ENCODE data around the gene ATAD5. TPM values are rescaled to one million over a fixed set of nuclear protein-coding genes. Genes with fewer than 3 reads are reported as not detected.
"Not testable (repeated sequence)": the region's sequence is repeated elsewhere in the genome, so short reads cannot be mapped to it uniquely, and the experiment has no call there.

The ATAD5 gene
- total RNA-seq, 2 experiments from 2014 or later = 33.7 to 46.3 TPM

- Mint-ChIP-seq H3K9me3 (ENCODE audit: low read depth) (no peaks in the 10 kb centered on the region), H3K27ac (peak overlapping the region; percentile 88), H3K36me3 (peaks cover 17% of the 10 kb centered on the region), H3K4me1 (peaks cover 43% of the 10 kb centered on the region), H3K27me3 (no peaks in the 10 kb centered on the region), H3K4me3 (peak overlapping the region; percentile 92)
- peak; percentile 28 for ATAC-seq
- CTCF ChIA-PET = interaction anchor here (1.0 kb wide), 1 partner anchor 12 kb away, joined by 3 read pairs; no protein-coding TSS in a partner anchor
- peak; percentile 45 for DNase-seq
These were observed 74.0 kb downstream of the ATAD5 start for GRCh38 chr17:30905742-30906100.

GRCh38 chr17:30906101-30906911 is 74.5 kb downstream of the ATAD5 start, which contains the start of gene TEFM:
TEFM (minus strand) TSS chr17:30906238; CDS start chr17:30906198, 40 bp downstream.
- no peaks in the 10 kb centered on the region for H3K9me3 Mint-ChIP-seq (ENCODE audit: low read depth)
- peak; percentile 93 for DNase-seq
- H3K4me1 Mint-ChIP-seq = peaks cover 42% of the 10 kb centered on the region
- H3K27me3 Mint-ChIP-seq = no peaks in the 10 kb centered on the region
- peaks cover 14% of the 10 kb centered on the region for H3K36me3 Mint-ChIP-seq
- peak within 1 kb of the TSS; percentile 88 for H3K27ac Mint-ChIP-seq
- peak within 1 kb of the TSS; percentile 92 for H3K4me3 Mint-ChIP-seq
- ATAC-seq = peak; percentile 99
- CTCF ChIA-PET = interaction anchor here (1.0 kb wide), 1 partner anchor 62 kb away, joined by 3 read pairs; no protein-coding TSS in a partner anchor

GRCh38 chr17:30908717-30909420 is 77.1 kb downstream of the ATAD5 start:
- Mint-ChIP-seq H3K4me3 (no peak overlapping the region), H3K4me1 (peaks cover 27% of the 10 kb centered on the region), H3K27ac (no peak overlapping the region), H3K36me3 (no peaks in the 10 kb centered on the region), H3K9me3 (ENCODE audit: low read depth) (no peaks in the 10 kb centered on the region), H3K27me3 (no peaks in the 10 kb centered on the region)
- CTCF ChIA-PET = interaction anchor here (0.6 kb wide), 1 partner anchor 943 kb away, joined by 3 read pairs; no protein-coding TSS in a partner anchor
- DNase-seq = no peak
- no peak for ATAC-seq

GRCh38 chr17:30910151-30910550 is 78.4 kb downstream of the ATAD5 start:
- CTCF ChIA-PET = interaction anchor here (0.6 kb wide), 1 partner anchor 25 kb away, joined by 3 read pairs; no protein-coding TSS in a partner anchor
- not testable (repeated sequence) for H3K4me3 Mint-ChIP-seq

GRCh38 chr17:30913955-30914354 is 82.2 kb downstream of the ATAD5 start:
- CTCF ChIA-PET = no interaction called here
- peaks cover 4% of the 10 kb centered on the region for H3K27me3 Mint-ChIP-seq
- ATAC-seq (no peak), DNase-seq (no peak)
- peaks cover under 1% of the 10 kb centered on the region for H3K4me1 Mint-ChIP-seq
- H3K4me3 Mint-ChIP-seq = no peak overlapping the region
- no peaks in the 10 kb centered on the region for H3K36me3 Mint-ChIP-seq
- H3K27ac Mint-ChIP-seq = no peak overlapping the region
- no peaks in the 10 kb centered on the region for H3K9me3 Mint-ChIP-seq (ENCODE audit: low read depth)

More at GRCh38 chr17:30910151-30910550, 78.4 kb downstream of the ATAD5 start:
- H3K27ac Mint-ChIP-seq; ATAC-seq; H3K36me3 Mint-ChIP-seq; H3K27me3 Mint-ChIP-seq; DNase-seq; H3K9me3 Mint-ChIP-seq (ENCODE audit: low read depth): not testable (repeated sequence)
- H3K4me1 Mint-ChIP-seq = peaks cover 20% of the 10 kb centered on the region

GRCh38 chr17:30915833-30916611 is 84.3 kb downstream of the ATAD5 start:
- DNase-seq = no peak
- Mint-ChIP-seq H3K4me3 (no peak overlapping the region), H3K36me3 (no peaks in the 10 kb centered on the region), H3K27ac (no peak overlapping the region), H3K4me1 (no peaks in the 10 kb centered on the region), H3K9me3 (ENCODE audit: low read depth) (no peaks in the 10 kb centered on the region), H3K27me3 (peaks cover 18% of the 10 kb centered on the region)
- CTCF ChIA-PET = no interaction called here
- ATAC-seq = no peak

GRCh38 chr17:30917050-30917449 is 85.3 kb downstream of the ATAD5 start:
- H3K27ac Mint-ChIP-seq = no peak overlapping the region
- H3K9me3 Mint-ChIP-seq (ENCODE audit: low read depth) = no peaks in the 10 kb centered on the region
- peaks cover 3% of the 10 kb centered on the region for H3K4me1 Mint-ChIP-seq
- ATAC-seq = no peak
- H3K27me3 Mint-ChIP-seq = peaks cover 24% of the 10 kb centered on the region
- no peak overlapping the region for H3K4me3 Mint-ChIP-seq
- no peak for DNase-seq
- CTCF ChIA-PET = interaction anchor here (0.8 kb wide), 1 partner anchor 12 kb away, joined by 3 read pairs; no protein-coding TSS in a partner anchor
- H3K36me3 Mint-ChIP-seq = no peaks in the 10 kb centered on the region

GRCh38 chr17:30920282-30920681 is 88.5 kb downstream of the ATAD5 start:
- Mint-ChIP-seq H3K27ac (no peak overlapping the region), H3K4me3 (no peak overlapping the region), H3K9me3 (ENCODE audit: low read depth) (no peaks in the 10 kb centered on the region), H3K27me3 (peaks cover 47% of the 10 kb centered on the region), H3K36me3 (no peaks in the 10 kb centered on the region), H3K4me1 (peaks cover 8% of the 10 kb centered on the region)
- ATAC-seq = no peak
- DNase-seq = no peak
- CTCF ChIA-PET = no interaction called here

- peaks cover 8% of the 10 kb centered on the region for H3K4me1 Mint-ChIP-seq
- CTCF ChIA-PET = no interaction called here
- DNase-seq (no peak), ATAC-seq (no peak)
- H3K27ac Mint-ChIP-seq = no peak overlapping the region
- peaks cover 50% of the 10 kb centered on the region for H3K27me3 Mint-ChIP-seq
- H3K36me3 Mint-ChIP-seq = no peaks in the 10 kb centered on the region
- no peak overlapping the region for H3K4me3 Mint-ChIP-seq
- H3K9me3 Mint-ChIP-seq (ENCODE audit: low read depth) = no peaks in the 10 kb centered on the region
These were observed 89.1 kb downstream of the ATAD5 start for GRCh38 chr17:30920683-30921543.

- no peak within 1 kb of the TSS for H3K27ac Mint-ChIP-seq
- peaks cover 8% of the 10 kb centered on the region for H3K4me1 Mint-ChIP-seq
- peak within 1 kb of the TSS; percentile 59 for H3K4me3 Mint-ChIP-seq
- no peaks in the 10 kb centered on the region for H3K9me3 Mint-ChIP-seq (ENCODE audit: low read depth)
- no peaks in the 10 kb centered on the region for H3K36me3 Mint-ChIP-seq
- CTCF ChIA-PET = no interaction called here
- ATAC-seq = peak; percentile 56
- DNase-seq = no peak
- peaks cover 56% of the 10 kb centered on the region for H3K27me3 Mint-ChIP-seq
These were observed 89.9 kb downstream of the ATAD5 start, which contains the start of gene ADAP2 for GRCh38 chr17:30921544-30922196. ADAP2 (plus strand) TSS chr17:30921945; CDS start chr17:30922015, 70 bp downstream.

GRCh38 chr17:30922235-30923030 is 90.7 kb downstream of the ATAD5 start:
- H3K9me3 Mint-ChIP-seq (ENCODE audit: low read depth) = no peaks in the 10 kb centered on the region
- CTCF ChIA-PET = interaction anchor here (0.9 kb wide), 1 partner anchor 46 kb away, joined by 3 read pairs; no protein-coding TSS in a partner anchor
- H3K27me3 Mint-ChIP-seq = peaks cover 61% of the 10 kb centered on the region
- DNase-seq (no peak), ATAC-seq (peak; percentile 42)
- peak overlapping the region; percentile 21 for H3K4me3 Mint-ChIP-seq
- peaks cover 8% of the 10 kb centered on the region for H3K4me1 Mint-ChIP-seq
- no peaks in the 10 kb centered on the region for H3K36me3 Mint-ChIP-seq
- no peak overlapping the region for H3K27ac Mint-ChIP-seq
